Mammary epithelial cell (primary cell): Measurements from ENCODE around the gene CENPW.

Experiments used
- EZH2 ChIP-seq: IDR thresholded peaks from 2 replicates; pipeline ENCODE4 v1.6.1; 2012; ENCODE audit warnings: low read length, inconsistent platforms, borderline replicate concordance
- TF ChIP-seq, protein P1 (sequence below), 2 donors: IDR thresholded peaks in 1 of 2; conservative IDR thresholded peaks in 1 of 2; 2 replicates each; pipeline ENCODE4 v1.5.1; 2011 to 2012; ENCODE audit warnings: inconsistent platforms in 2 of 2, low read length in 2 of 2, mild to moderate bottlenecking in 2 of 2, control low read depth in 1 of 2, low read depth in 1 of 2; ENCODE audit not compliant: insufficient read depth in 1 of 2; ENCODE audit errors: extremely low read depth in 1 of 2

DNA sequence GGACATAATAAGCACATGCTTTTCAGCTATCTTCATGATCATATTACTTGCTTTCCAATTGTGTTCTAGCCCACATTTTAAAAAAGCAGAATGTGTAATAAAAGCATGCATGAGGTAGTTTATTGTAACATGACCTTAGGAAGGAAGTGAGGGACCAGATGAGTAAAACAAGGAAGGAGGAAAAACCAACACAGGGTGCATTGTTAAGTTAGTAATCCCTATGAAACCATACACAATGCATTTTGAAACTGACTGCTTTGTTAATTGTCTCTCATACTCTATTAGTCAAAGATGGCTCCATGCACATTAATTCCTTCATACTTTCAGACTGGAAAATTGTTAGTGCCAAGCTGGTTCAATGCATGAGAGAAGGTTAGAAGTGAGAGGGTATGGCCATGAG is 37.7 kb upstream of the CENPW start:
- TF ChIP-seq, protein P1, sequence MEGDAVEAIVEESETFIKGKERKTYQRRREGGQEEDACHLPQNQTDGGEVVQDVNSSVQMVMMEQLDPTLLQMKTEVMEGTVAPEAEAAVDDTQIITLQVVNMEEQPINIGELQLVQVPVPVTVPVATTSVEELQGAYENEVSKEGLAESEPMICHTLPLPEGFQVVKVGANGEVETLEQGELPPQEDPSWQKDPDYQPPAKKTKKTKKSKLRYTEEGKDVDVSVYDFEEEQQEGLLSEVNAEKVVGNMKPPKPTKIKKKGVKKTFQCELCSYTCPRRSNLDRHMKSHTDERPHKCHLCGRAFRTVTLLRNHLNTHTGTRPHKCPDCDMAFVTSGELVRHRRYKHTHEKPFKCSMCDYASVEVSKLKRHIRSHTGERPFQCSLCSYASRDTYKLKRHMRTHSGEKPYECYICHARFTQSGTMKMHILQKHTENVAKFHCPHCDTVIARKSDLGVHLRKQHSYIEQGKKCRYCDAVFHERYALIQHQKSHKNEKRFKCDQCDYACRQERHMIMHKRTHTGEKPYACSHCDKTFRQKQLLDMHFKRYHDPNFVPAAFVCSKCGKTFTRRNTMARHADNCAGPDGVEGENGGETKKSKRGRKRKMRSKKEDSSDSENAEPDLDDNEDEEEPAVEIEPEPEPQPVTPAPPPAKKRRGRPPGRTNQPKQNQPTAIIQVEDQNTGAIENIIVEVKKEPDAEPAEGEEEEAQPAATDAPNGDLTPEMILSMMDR (conservative IDR thresholded peaks at IDR 0.05 in 1 of 2, IDR thresholded peaks at IDR 0.05 in 1 of 2; ENCODE audit: extremely low read depth in 1 of 2, insufficient read depth in 1 of 2, low read depth in 1 of 2, low read length in 2 of 2), result no peak
- TF ChIP-seq EZH2, result no peak
